A172 (cell line): ENCODE results near the gene TADA3. TPM values are rescaled to one million over a fixed set of nuclear protein-coding genes. Genes with fewer than 3 reads are reported as not detected.

Source experiments
- DNase-seq: peaks from one replicate; pipeline ENCODE4 v3.0.0-alpha.2; 2015; ENCODE audit warnings: low spot score
- total RNA-seq: library from RNA; depleted of rRNA; stranded (reverse); fragments of >200 nt; shearing (Covaris generic); gene quantifications from 2 replicates; pipeline ENCODE4 v1.2.3, GENCODE V29; 2014; rRNA removed

TADA3 gene
- 150 and 167 TPM in 2 replicates for total RNA-seq

- peak; percentile 96 for DNase-seq
Measured at GRCh38 chr3:9792405-9793160, at the start of gene TADA3, which contains the start of gene ARPC4. TSS of gene TADA3 (minus strand) at chr3:9792473. CDS start at chr3:9791466, 1,007 bp downstream. TSS of gene ARPC4 (plus strand) at chr3:9793082. CDS start at chr3:9793122, 40 bp downstream.

GRCh38 chr3:9841015-9841414 is 48.7 kb upstream of the TADA3 start:
- DNase-seq = no peak

DNA sequence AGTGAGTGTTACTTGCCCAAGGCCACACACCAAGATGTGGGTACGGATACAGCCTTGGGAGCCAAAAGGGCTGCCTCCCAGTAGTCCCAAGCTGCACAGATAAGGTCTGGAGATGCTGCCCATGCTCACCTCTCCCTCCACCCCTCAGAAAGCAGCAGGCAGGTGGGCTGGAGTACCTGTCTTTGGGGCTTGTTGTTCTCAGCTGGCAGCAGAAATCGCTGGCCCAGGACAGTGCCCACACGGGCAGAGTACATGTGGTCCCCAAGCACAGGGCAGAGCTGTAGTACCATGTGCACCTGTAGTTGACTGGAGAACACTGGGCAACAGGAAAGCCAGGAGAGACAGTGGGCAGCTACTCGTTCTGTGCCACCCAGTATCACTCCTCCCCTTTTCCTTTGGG is 46.6 kb upstream of the TADA3 start:
- DNase-seq = no peak

GRCh38 chr3:9837701-9838582 is 45.7 kb upstream of the TADA3 start:
- no peak for DNase-seq

DNA sequence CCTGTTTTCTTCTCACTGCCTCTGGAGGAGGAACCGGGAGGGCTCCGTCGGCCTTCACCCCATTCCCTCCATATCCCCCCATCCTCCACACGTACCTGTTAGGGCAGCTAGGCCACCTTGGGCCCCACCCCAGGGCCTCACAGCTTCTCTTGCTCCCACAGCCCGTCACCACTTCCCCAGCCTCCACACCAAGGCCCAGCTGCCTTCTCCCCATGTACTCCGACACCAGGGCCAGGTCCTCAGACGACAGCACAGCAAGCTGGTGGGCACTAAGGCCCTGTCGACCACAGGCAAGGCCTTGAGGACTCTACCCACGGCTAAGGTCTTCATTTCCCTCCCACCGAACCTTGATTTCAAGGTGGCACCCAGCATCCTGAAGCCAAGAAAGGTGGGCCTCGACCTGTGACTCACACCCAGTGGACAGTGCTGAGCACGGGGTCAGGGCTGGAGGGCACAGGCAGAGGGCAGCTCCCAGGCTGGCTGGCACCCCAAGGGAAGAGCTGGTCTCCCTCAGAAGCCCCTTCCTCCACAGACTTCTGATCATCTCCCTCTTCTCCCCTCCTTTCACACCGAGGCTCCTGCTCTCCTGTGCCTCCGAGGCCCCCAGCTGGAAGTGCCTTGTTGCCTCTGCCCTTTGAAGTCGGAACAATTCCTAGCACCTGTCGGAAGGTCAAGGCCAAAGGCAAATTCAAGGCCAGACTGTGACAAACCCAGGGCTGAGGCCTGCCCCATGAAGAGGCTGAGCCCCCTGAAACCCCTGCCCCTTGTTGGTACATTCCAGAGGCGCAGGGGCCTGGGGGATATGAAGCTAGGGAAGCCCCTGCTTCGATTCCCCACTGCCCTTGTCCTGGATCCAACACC is 42.5 kb upstream of the TADA3 start:
- DNase-seq = no peak

- DNase-seq = no peak
Measured at GRCh38 chr3:9833078-9833477, 40.8 kb upstream of the TADA3 start.

- DNase-seq = no peak
Measured at GRCh38 chr3:9831253-9831652, 39.0 kb upstream of the TADA3 start.

GRCh38 chr3:9828801-9829755 is 36.8 kb upstream of the TADA3 start:
- no peak for DNase-seq

GRCh38 chr3:9826815-9827573 is 34.7 kb upstream of the TADA3 start:
- DNase-seq = peak; percentile 25

GRCh38 chr3:9825451-9826040 is 33.3 kb upstream of the TADA3 start:
- DNase-seq = no peak

- DNase-seq = no peak
Measured at GRCh38 chr3:9820946-9821345, 28.7 kb upstream of the TADA3 start.

DNA sequence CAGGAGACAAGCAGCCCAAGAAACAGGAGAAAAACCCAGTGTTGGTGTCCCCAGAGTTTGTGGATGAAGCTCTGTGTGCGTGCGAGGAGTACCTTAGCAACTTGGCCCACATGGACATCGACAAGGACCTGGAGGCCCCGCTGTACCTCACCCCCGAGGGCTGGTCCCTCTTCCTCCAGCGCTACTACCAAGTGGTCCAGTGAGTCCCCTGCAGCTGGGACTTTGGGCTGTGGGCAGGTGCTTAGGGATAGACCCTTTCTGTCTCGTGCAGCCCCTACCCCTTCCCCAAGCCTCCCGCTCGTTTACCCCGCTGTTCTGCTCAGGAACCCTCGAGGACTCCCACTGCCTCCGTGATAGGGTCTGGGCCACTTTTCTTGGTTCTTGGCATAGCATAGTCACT is 28.3 kb upstream of the TADA3 start:
- DNase-seq = no peak

DNA sequence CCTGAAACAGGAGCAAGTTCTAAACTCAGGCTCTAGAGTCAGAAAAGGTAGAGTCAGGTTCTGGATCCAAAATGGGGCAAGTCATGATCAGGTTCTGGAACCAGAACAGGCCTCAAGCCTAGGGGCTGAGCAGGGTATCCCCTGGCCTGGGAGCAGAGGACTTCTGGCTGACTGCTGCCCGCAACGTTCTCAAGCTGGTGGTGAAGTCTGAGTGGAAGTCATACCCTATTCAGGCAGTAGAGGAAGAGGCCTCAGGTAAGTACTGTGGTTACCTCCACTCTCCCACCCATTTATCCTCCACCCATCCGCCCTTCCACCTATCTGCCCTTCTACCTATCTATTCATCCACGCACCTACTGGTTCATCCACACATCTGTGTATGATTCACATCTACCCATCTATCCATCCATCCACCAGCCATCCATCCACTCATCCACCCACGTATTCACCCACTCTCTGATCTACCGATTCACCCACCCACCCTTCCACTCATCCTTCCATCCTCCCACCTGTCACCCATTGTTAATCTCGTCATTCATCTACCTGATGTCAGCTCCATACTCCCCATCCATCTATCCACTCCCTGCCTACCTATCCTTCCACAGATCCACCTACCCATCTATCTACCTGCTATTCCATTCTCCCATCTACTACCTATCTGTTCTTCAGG is 26.5 kb upstream of the TADA3 start:
- no peak for DNase-seq

DNA sequence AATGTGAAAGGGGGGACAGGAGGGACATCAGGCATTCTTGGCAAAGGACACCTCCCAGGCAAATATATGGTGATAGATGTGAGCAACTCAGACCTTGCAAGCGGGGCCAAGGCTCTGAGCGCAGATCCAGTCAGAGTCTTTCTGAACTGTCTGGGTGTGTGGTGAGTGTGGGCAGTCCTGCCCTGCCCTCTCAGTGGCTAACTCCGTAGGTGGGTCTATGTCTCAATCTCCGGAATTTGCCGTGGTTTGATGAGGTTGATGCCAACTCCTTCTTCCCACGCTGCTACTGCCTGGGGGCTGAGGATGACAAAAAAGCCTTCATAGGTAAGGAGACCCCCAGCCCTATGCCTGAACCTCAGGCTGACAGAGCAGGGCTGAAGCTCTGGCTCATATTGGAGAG is 25.2 kb upstream of the TADA3 start:
- DNase-seq = no peak

GRCh38 chr3:9815986-9816385 is 23.7 kb upstream of the TADA3 start:
- no peak for DNase-seq

GRCh38 chr3:9812870-9813483 is 20.7 kb upstream of the TADA3 start:
- DNase-seq = no peak

DNA sequence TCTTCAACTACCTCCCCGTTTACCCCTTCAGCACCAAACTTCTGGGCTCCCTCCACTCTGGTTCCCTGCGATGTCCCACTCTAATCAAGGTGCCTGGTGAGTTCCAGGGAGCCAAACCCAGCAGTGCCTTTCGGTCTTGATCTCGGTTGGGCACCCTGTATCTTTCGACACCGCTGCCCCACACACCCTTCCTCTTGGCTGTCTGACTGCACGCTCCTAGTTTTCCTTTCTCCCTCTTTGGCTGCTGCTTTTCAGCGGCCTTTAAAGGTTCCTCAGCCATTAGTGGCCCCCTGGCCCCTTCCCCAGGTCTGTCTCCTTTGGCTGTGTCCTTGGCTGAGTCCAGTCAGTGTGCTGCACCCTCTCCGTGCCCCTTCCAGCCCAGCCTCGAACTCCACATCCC is 18.6 kb upstream of the TADA3 start:
- no peak for DNase-seq

DNA sequence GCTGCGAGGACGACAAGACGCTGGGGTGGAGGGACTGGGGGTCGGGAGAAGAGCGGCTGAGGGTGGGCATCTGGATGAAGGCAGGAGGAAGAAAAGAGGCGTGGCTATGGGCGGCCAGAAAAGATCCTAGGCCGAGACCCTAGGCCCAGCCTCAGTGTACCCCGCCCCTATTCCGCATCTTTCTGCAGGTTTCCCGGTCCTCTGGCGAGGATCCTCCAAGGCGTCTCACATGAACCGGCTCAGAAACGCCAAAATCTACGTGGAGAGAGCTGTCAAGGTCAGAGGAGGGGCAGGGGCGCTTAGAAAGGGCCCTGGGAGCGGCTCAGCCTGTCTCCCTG is 18.1 kb upstream of the TADA3 start:
- no peak for DNase-seq
